ENCODE results near the gene MLLT3. TPM values are rescaled to one million over a fixed set of nuclear protein-coding genes. Genes with fewer than 3 reads are reported as not detected.

MLLT3 gene
- total RNA-seq, 4 donors from 2014 or later = 9.4 to 38.2 (median 30.2) TPM

DNA sequence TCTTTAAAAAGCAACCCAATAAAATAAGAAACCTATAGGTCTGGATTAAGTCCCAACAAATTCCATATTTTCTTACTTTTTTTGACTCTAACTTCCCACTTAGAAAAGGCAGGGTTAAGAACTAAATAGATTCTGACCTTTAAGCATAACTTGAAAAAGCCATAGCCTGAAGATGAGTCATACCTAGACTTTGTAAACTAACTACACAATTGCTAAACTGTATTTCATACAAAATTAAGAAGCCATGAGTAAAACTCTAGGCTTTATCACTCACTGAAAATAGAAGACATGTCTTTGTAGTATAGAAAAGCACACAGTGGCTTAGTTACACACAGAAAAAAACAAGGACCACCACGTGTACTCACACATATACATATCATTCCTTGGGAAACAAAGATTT, 51.5 kb downstream of the MLLT3 start:
- H3K9me3 ChIP-seq = no peaks in the 10 kb centered on the region
- peak overlapping the region; percentile 64 to 77 (median 70) for H3K27ac ChIP-seq
- no peak for DNase-seq
- in situ Hi-C loops (cut with MboI; ENCODE audit: low pct_ligation_motif_present in 1 of 4, low pct_unique_long_range_greater_than_20kb in 1 of 4, low sequenced_read_pairs in 3 of 4) = no loop called here
- TF ChIP-seq POLR2AphosphoS5 (IDR thresholded peaks at IDR 0.05) = no peak
- TF ChIP-seq, protein P1, sequence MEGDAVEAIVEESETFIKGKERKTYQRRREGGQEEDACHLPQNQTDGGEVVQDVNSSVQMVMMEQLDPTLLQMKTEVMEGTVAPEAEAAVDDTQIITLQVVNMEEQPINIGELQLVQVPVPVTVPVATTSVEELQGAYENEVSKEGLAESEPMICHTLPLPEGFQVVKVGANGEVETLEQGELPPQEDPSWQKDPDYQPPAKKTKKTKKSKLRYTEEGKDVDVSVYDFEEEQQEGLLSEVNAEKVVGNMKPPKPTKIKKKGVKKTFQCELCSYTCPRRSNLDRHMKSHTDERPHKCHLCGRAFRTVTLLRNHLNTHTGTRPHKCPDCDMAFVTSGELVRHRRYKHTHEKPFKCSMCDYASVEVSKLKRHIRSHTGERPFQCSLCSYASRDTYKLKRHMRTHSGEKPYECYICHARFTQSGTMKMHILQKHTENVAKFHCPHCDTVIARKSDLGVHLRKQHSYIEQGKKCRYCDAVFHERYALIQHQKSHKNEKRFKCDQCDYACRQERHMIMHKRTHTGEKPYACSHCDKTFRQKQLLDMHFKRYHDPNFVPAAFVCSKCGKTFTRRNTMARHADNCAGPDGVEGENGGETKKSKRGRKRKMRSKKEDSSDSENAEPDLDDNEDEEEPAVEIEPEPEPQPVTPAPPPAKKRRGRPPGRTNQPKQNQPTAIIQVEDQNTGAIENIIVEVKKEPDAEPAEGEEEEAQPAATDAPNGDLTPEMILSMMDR (IDR thresholded peaks at IDR 0.05) = no peak
- TF ChIP-seq EP300 (IDR thresholded peaks at IDR 0.05; ENCODE audit: low read depth) = no peak
- TF ChIP-seq POLR2A (IDR thresholded peaks at IDR 0.05) = no peak
- no peaks in the 10 kb centered on the region for H3K27me3 ChIP-seq
- peaks cover 30 to 49% (median 33%) of the 10 kb centered on the region in 4 donors for H3K4me1 ChIP-seq
- H3K36me3 ChIP-seq = no peaks in the 10 kb centered on the region
- no peak overlapping the region for H3K4me3 ChIP-seq
- WGBS, 2 donors (ENCODE audit: low coverage in 1 of 2) = 17 to 38% methylated on average over 1 of the region's 1 CpG
- intact Hi-C loops (cut with DNase I; ENCODE audit: low total_unique reads) = no loop called here

- TF ChIP-seq EP300 (IDR thresholded peaks at IDR 0.05; ENCODE audit: low read depth) = no peak
- TF ChIP-seq, protein P1 (IDR thresholded peaks at IDR 0.05) = no peak
- H3K36me3 ChIP-seq = no peaks in the 10 kb centered on the region
- intact Hi-C loops (cut with DNase I; ENCODE audit: low total_unique reads) = no loop called here
- H3K27me3 ChIP-seq = no peaks in the 10 kb centered on the region
- DNase-seq = no peak
- no peak overlapping the region for H3K4me3 ChIP-seq
- H3K4me1 ChIP-seq = peaks cover 30 to 49% (median 33%) of the 10 kb centered on the region in 4 donors
- H3K9me3 ChIP-seq = no peaks in the 10 kb centered on the region
- in situ Hi-C loops (cut with MboI; ENCODE audit: low pct_ligation_motif_present in 1 of 4, low pct_unique_long_range_greater_than_20kb in 1 of 4, low sequenced_read_pairs in 3 of 4) = no loop called here
- WGBS, 2 donors (ENCODE audit: low coverage in 1 of 2) = 34 to 43% methylated on average over 1 of the region's 1 CpG
- H3K27ac ChIP-seq = peak overlapping the region; percentile 64 to 77 (median 70)
Observed at GRCh38 chr9:20570087-20570486, 52.2 kb downstream of the MLLT3 start.

- in situ Hi-C loops (cut with MboI; ENCODE audit: low pct_ligation_motif_present in 1 of 4, low pct_unique_long_range_greater_than_20kb in 1 of 4, low sequenced_read_pairs in 3 of 4) = no loop called here
- Histone ChIP-seq H3K27me3 (no peaks in the 10 kb centered on the region), H3K4me3 (no peak overlapping the region), H3K9me3 (no peaks in the 10 kb centered on the region), H3K36me3 (no peaks in the 10 kb centered on the region), H3K27ac (peak overlapping the region; percentile 64 to 77 (median 70)), H3K4me1 (peaks cover 30 to 49% (median 33%) of the 10 kb centered on the region in 4 donors)
- WGBS, 2 donors (ENCODE audit: low coverage in 1 of 2) = 46 to 64% methylated on average over 5 of the region's 5 CpGs
- no peak for DNase-seq
- TF ChIP-seq POLR2AphosphoS5 (IDR thresholded peaks at IDR 0.05) = no peak
- intact Hi-C loops (cut with DNase I; ENCODE audit: low total_unique reads) = no loop called here
Observed at GRCh38 chr9:20569525-20569924, 52.8 kb downstream of the MLLT3 start.

- in situ Hi-C loops (cut with MboI; ENCODE audit: low pct_ligation_motif_present in 1 of 4, low pct_unique_long_range_greater_than_20kb in 1 of 4, low sequenced_read_pairs in 3 of 4) = no loop called here
- no peak for DNase-seq
- peak overlapping the region in 3 of 4 donors; percentile 64 to 77 (median 72) for H3K27ac ChIP-seq
- no peak for TF ChIP-seq EP300 (IDR thresholded peaks at IDR 0.05; ENCODE audit: low read depth)
- no peak overlapping the region for H3K4me3 ChIP-seq
- H3K36me3 ChIP-seq = no peaks in the 10 kb centered on the region
- no peaks in the 10 kb centered on the region for H3K9me3 ChIP-seq
- intact Hi-C loops (cut with DNase I; ENCODE audit: low total_unique reads) = no loop called here
- no peaks in the 10 kb centered on the region for H3K27me3 ChIP-seq
- H3K4me1 ChIP-seq = peaks cover 30 to 61% (median 41%) of the 10 kb centered on the region in 4 donors
Observed at GRCh38 chr9:20568400-20568799, 53.9 kb downstream of the MLLT3 start.

GRCh38 chr9:20566401-20566800, 55.9 kb downstream of the MLLT3 start:
- peaks cover 44 to 73% (median 50%) of the 10 kb centered on the region in 4 donors for H3K4me1 ChIP-seq
- intact Hi-C loops (cut with DNase I; ENCODE audit: low total_unique reads) (no loop called here), in situ Hi-C loops (cut with MboI; ENCODE audit: low pct_ligation_motif_present in 1 of 4, low pct_unique_long_range_greater_than_20kb in 1 of 4, low sequenced_read_pairs in 3 of 4) (no loop called here)
- H3K4me3 ChIP-seq = no peak overlapping the region
- H3K27ac ChIP-seq = no peak overlapping the region
- no peaks in the 10 kb centered on the region for H3K36me3 ChIP-seq
- TF ChIP-seq POLR2AphosphoS5 (IDR thresholded peaks at IDR 0.05) (no peak), POLR2A (IDR thresholded peaks at IDR 0.05) (no peak), EP300 (IDR thresholded peaks at IDR 0.05; ENCODE audit: low read depth) (no peak)
- TF ChIP-seq, protein P1 (IDR thresholded peaks at IDR 0.05) = no peak
- no peak for DNase-seq
- 71 to 72% methylated on average over 4 of the region's 4 CpGs for WGBS, 2 donors (ENCODE audit: low coverage in 1 of 2)
- H3K27me3 ChIP-seq = no peaks in the 10 kb centered on the region
- no peaks in the 10 kb centered on the region for H3K9me3 ChIP-seq
